Anterior cingulate cortex (tissue), 58 donors: Measurements from ENCODE around the gene CCNI2.

ENCODE experiments used
- DNase-seq, 58 donors: peaks; one replicate each; lab custom pipeline; 2025; lab: John Stamatoyannopoulos, UW

The CCNI2 gene

GRCh38 chr5:132746954-132747615 lies at the start of gene CCNI2:
CCNI2 (plus strand) TSS chr5:132747426; CDS start chr5:132747496, 70 bp downstream.
- DNase-seq: peak in 7 of 58 donors; percentile 25 to 50 (median 29)

- DNase-seq: no peak
Observed at GRCh38 chr5:132704875-132705274, 42.4 kb upstream of the CCNI2 start.

GRCh38 chr5:132708645-132709044 lies 38.6 kb upstream of the CCNI2 start:
- no peak for DNase-seq

- no peak for DNase-seq
Observed at GRCh38 chr5:132714456-132715307, 32.5 kb upstream of the CCNI2 start.

GRCh38 chr5:132718544-132719312 lies 28.5 kb upstream of the CCNI2 start:
- no peak for DNase-seq

GRCh38 chr5:132725745-132726144 lies 21.5 kb upstream of the CCNI2 start:
- no peak for DNase-seq

- no peak for DNase-seq
Observed at GRCh38 chr5:132729896-132730295, 17.3 kb upstream of the CCNI2 start.

- DNase-seq: no peak
Observed at GRCh38 chr5:132733499-132734148, 13.6 kb upstream of the CCNI2 start.

- no peak for DNase-seq
Observed at GRCh38 chr5:132734687-132735086, 12.5 kb upstream of the CCNI2 start.

- DNase-seq: peak; percentile 77 to 98 (median 95)
Observed at GRCh38 chr5:132736853-132737833, 10.1 kb upstream of the CCNI2 start, which contains the start of gene KIF3A. KIF3A (minus strand) TSS chr5:132737546; CDS start chr5:132737419, 127 bp downstream.

- DNase-seq: peak in 4 of 58 donors; percentile 16 to 53 (median 34)
Observed at GRCh38 chr5:132737982-132738681, 9.1 kb upstream of the CCNI2 start.

- no peak for DNase-seq
Observed at GRCh38 chr5:132739232-132739631, 8.0 kb upstream of the CCNI2 start.

- no peak for DNase-seq
Observed at GRCh38 chr5:132742158-132742557, 5.1 kb upstream of the CCNI2 start.

GRCh38 chr5:132742626-132743025 lies 4.6 kb upstream of the CCNI2 start:
- DNase-seq: no peak

- no peak for DNase-seq
Observed at GRCh38 chr5:132744659-132745058, 2.6 kb upstream of the CCNI2 start.

- no peak for DNase-seq
Observed at GRCh38 chr5:132746592-132746953, 653 bp upstream of the CCNI2 start.

GRCh38 chr5:132747616-132748440 lies 602 bp downstream of the CCNI2 start:
- DNase-seq: no peak
